Ishikawa (cell line): ENCODE results near the gene EDNRA.

Experiments used
- CEBPB ChIP-seq: IDR thresholded peaks from 2 replicates; pipeline ENCODE4 v1.6.1; 2012
- CREB1 ChIP-seq: IDR thresholded peaks from 2 replicates; pipeline ENCODE4 v1.6.1; 2012; ENCODE audit warnings: low read depth
- EGR1 ChIP-seq: IDR thresholded peaks from 2 replicates; pipeline ENCODE4 v1.6.1; 2012
- EP300 ChIP-seq: IDR thresholded peaks from 2 replicates; pipeline ENCODE4 v1.6.1; 2012; ENCODE audit warnings: borderline replicate concordance
- FOXM1 ChIP-seq: IDR thresholded peaks from 2 replicates; pipeline ENCODE4 v1.6.1; 2012; ENCODE audit warnings: low read depth, borderline replicate concordance
- NFIC ChIP-seq: IDR thresholded peaks from 2 replicates; pipeline ENCODE4 v1.6.1; 2012
- RAD21 ChIP-seq: IDR thresholded peaks from 2 replicates; pipeline ENCODE4 v1.6.1; 2012; ENCODE audit warnings: low read depth
- TAF1 ChIP-seq: IDR thresholded peaks from 2 replicates; pipeline ENCODE4 v1.6.1; 2012; ENCODE audit warnings: low read depth, mild to moderate bottlenecking
- TCF12 ChIP-seq: IDR thresholded peaks from 2 replicates; pipeline ENCODE4 v1.6.1; 2012; ENCODE audit warnings: low read depth
- TEAD4 ChIP-seq: IDR thresholded peaks from 2 replicates; pipeline ENCODE4 v1.6.1; 2012
- YY1 ChIP-seq: IDR thresholded peaks from 2 replicates; pipeline ENCODE4 v1.6.1; 2012; ENCODE audit warnings: low read depth
- ZBTB7A ChIP-seq: IDR thresholded peaks from 2 replicates; pipeline ENCODE4 v1.6.1; 2012; ENCODE audit warnings: low read depth
- TF ChIP-seq, protein P1 (sequence below): IDR thresholded peaks from 2 replicates; pipeline ENCODE4 v1.6.1; 2012; ENCODE audit warnings: low read depth, mild to moderate bottlenecking
- TF ChIP-seq, protein P2 (sequence below): IDR thresholded peaks from 2 replicates; pipeline ENCODE4 v1.6.1; 2012
- TF ChIP-seq, protein P3 (sequence below): IDR thresholded peaks from 2 replicates; pipeline ENCODE4 v1.6.1; 2012

Gene EDNRA

DNA sequence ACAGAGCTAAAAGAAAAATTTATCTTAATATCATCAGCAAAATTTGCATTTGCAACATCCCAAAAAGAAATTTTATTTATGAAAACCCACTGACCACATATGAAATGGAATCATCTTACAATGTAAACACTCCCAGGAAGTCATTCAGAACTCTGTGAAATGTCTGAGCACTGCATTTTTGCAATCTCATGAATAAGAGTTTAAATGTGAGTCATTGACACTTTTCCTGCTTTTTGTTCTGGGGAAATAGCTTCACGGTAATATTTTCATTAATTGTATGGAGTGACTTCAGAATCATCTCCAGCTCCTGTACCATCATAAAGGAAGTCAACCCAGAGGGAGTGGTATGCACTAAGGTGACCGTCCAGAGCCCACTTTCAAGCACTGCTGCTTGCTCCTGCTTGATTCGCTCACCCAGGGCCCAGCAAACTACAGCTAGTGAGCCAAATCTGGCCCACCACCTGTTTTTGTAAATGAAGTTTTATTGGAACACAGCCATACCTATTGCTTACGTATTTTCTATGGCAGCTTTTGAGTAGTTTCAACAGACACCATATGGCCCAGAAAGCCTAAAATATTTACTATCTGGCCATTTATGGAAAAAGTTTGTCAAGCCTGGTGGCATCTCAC lies 17.2 kb downstream of the EDNRA start:
- no peak for TF ChIP-seq TCF12
- TF ChIP-seq, protein P1, sequence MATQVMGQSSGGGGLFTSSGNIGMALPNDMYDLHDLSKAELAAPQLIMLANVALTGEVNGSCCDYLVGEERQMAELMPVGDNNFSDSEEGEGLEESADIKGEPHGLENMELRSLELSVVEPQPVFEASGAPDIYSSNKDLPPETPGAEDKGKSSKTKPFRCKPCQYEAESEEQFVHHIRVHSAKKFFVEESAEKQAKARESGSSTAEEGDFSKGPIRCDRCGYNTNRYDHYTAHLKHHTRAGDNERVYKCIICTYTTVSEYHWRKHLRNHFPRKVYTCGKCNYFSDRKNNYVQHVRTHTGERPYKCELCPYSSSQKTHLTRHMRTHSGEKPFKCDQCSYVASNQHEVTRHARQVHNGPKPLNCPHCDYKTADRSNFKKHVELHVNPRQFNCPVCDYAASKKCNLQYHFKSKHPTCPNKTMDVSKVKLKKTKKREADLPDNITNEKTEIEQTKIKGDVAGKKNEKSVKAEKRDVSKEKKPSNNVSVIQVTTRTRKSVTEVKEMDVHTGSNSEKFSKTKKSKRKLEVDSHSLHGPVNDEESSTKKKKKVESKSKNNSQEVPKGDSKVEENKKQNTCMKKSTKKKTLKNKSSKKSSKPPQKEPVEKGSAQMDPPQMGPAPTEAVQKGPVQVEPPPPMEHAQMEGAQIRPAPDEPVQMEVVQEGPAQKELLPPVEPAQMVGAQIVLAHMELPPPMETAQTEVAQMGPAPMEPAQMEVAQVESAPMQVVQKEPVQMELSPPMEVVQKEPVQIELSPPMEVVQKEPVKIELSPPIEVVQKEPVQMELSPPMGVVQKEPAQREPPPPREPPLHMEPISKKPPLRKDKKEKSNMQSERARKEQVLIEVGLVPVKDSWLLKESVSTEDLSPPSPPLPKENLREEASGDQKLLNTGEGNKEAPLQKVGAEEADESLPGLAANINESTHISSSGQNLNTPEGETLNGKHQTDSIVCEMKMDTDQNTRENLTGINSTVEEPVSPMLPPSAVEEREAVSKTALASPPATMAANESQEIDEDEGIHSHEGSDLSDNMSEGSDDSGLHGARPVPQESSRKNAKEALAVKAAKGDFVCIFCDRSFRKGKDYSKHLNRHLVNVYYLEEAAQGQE, result no peak
- TF ChIP-seq RAD21, result no peak
- TF ChIP-seq TAF1, result no peak
- TF ChIP-seq, protein P2, sequence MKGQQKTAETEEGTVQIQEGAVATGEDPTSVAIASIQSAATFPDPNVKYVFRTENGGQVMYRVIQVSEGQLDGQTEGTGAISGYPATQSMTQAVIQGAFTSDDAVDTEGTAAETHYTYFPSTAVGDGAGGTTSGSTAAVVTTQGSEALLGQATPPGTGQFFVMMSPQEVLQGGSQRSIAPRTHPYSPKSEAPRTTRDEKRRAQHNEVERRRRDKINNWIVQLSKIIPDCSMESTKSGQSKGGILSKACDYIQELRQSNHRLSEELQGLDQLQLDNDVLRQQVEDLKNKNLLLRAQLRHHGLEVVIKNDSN, result no peak
- no peak for TF ChIP-seq ZBTB7A
- TF ChIP-seq EGR1, result no peak
- no peak for TF ChIP-seq CEBPB
- TF ChIP-seq FOXM1, result no peak

DNA sequence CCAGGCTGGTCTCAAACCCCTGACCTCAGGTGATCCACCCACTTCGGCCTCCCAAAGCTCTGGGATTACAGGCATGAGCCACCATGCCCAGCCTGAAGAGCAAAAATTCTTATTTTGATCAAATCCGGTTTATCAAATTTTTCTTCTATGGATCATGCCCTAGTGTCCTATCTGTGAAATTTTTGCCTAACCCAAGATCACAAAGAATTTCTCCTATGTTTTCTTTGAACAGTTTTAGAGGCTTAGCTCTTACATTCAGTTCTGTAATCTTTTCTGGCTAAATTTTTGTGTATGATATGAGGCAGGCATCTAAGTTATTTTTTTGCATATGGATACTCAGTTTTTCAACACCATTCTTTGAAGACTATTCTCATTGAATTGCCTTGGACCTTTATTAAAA lies 27.4 kb downstream of the EDNRA start:
- TF ChIP-seq, protein P3, sequence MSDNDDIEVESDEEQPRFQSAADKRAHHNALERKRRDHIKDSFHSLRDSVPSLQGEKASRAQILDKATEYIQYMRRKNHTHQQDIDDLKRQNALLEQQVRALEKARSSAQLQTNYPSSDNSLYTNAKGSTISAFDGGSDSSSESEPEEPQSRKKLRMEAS, result no peak

DNA sequence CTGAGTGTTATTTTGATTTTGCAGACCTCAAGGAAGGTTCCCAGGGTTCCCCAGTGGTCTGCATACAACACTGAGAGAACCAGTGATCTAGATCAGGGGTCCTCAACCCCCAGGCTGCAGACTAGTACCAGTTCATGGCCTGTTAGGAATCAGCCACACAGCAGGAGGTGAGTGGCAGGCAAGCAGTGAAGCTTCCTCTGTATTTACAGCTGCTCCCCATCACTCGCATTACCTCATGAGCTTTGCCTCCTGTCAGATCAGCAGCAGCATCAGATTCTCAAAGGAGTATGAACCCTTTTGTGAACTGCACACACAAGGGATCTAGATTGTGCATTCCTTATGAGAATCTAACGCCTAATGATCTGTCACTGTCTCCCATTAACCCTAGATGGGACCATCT lies 28.5 kb downstream of the EDNRA start:
- TF ChIP-seq TEAD4 (no peak), NFIC (no peak), FOXM1 (no peak), RAD21 (no peak), EGR1 (no peak), TCF12 (no peak), CREB1 (no peak)

DNA sequence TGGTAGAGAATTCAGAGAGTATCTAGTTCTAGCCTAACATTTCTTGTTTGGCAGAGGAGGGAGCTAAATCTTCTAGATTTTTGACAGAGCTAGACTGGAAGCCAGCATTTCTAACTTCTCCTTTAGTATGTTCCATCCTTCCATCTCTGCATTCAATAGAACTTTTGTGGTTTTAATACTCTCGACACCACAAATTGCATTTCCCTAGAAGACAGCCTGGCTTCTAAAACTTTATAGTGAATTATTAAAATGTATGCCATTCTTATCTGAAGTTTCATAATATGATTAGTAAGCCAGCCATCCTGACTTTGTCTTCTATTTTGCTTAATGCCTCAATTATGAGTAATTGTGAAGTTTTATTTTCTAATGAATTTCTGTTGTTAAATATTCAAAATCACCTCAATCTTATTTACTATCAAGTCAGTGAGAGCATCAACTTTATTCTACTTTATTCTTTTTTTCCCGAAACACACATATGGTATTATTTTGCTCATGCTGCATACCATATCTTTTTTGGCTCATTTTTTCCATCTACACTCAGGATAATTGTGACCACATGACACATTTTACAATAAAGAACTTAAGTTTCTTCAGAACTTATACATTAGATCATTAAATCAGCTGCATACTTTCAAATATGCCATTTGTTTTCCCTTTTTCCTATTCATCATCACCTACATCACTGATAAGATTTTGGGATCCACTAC lies 30.2 kb downstream of the EDNRA start:
- TF ChIP-seq CEBPB (no peak), FOXM1 (no peak), TCF12 (no peak), ZBTB7A (no peak), CREB1 (no peak)
- TF ChIP-seq, protein P2, result no peak
- TF ChIP-seq, protein P3, result no peak

DNA sequence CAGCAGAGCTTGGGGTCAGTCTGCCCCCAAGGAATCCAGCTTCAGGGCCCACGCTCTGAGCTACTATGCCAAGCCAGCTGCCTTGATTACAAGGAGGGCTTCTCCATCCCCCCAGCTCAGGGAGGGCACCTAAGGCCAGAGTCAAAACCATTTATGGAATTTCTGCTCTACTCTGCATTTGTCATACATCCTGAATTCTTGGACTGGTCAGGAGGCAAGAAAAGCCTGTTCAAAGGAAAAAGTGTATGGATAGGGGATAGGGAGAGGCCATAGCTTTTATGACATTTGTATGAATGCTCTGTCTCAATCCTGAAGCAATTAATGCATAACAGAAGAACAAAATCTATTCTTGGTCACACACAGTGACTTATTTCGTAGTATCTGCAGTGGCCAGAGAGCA lies 32.2 kb downstream of the EDNRA start:
- TF ChIP-seq CREB1 (no peak), TCF12 (no peak), TEAD4 (no peak), RAD21 (no peak), NFIC (no peak), ZBTB7A (no peak), EP300 (no peak), YY1 (no peak), EGR1 (no peak)
- TF ChIP-seq, protein P3, result no peak
- TF ChIP-seq, protein P2, result no peak
- TF ChIP-seq, protein P1, result no peak

DNA sequence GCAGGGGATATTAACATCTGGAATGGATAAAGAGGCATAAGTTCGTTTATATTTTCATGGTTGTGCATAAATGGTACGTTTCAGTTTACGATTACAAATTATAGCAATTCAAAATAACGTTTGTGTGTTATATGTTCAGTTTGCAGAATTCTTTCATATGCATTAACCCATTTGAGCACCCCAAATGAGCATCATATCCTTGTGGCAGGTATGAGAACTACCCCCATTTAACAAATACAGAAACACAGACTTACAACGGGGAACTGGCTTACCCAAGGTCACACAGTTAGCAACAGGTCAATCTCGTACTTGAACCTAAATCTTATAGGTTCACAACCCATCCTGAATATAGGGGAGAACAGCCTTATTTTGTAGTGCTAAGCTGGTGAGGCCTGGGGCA lies 33.1 kb downstream of the EDNRA start:
- TF ChIP-seq, protein P2, result no peak
- TF ChIP-seq TCF12, result no peak
